ENCODE data around the gene FLOT1.

The FLOT1 gene

GRCh38 chr6:30683980-30684338 lies 58.5 kb downstream of the FLOT1 start:
- H3K36me3 ChIP-seq (ENCODE audit: control insufficient read depth, low read length), result peaks cover 88% of the 10 kb centered on the region
- H3K4me1 ChIP-seq (ENCODE audit: control insufficient read depth, low read length), result peaks cover 44% of the 10 kb centered on the region
- H3K4me3 ChIP-seq (ENCODE audit: low read length), result peak overlapping the region; percentile 88
- peaks cover 7% of the 10 kb centered on the region; the same call in 1 of the 2 replicates for H4K20me1 ChIP-seq (ENCODE audit: control insufficient read depth, insufficient read depth, low read depth, low read length)
- no peaks in the 10 kb centered on the region for H3K9me3 ChIP-seq (ENCODE audit: control insufficient read depth, insufficient read depth, low read length)
- TF ChIP-seq EZH2phosphoT487 (IDR thresholded peaks at IDR 0.05; ENCODE audit: borderline replicate concordance, low read length) (no peak), CTCF (IDR thresholded peaks at IDR 0.05; ENCODE audit: low read depth, low read length, poor library complexity, severe bottlenecking) (no peak)
- H3K27me3 ChIP-seq (ENCODE audit: control insufficient read depth, low read length), result no peaks in the 10 kb centered on the region
- peaks cover 95% of the 10 kb centered on the region for H3K79me2 ChIP-seq (ENCODE audit: control insufficient read depth, low read length)
- H3K9me2 ChIP-seq (replicated peaks; ENCODE audit: control insufficient read depth, low read length), result no peaks in the 10 kb centered on the region
- peak overlapping the region; percentile 82 for H3K4me2 ChIP-seq (ENCODE audit: low read length)
- peaks cover 47% of the 10 kb centered on the region for H3F3A ChIP-seq (ENCODE audit: control insufficient read depth, insufficient read depth)
- H3K27ac ChIP-seq (ENCODE audit: low read depth, low read length), result peak overlapping the region; percentile 90

- Histone ChIP-seq H3K4me1 (ENCODE audit: control insufficient read depth, low read length) (peaks cover 43% of the 10 kb centered on the region), H3K27me3 (ENCODE audit: control insufficient read depth, low read length) (no peaks in the 10 kb centered on the region), H3F3A (ENCODE audit: control insufficient read depth, insufficient read depth) (peaks cover 48% of the 10 kb centered on the region), H3K9me2 (replicated peaks; ENCODE audit: control insufficient read depth, low read length) (no peaks in the 10 kb centered on the region), H3K4me2 (ENCODE audit: low read length) (peak overlapping the region; percentile 82), H3K27ac (ENCODE audit: low read depth, low read length) (peak overlapping the region; percentile 90), H3K79me2 (ENCODE audit: control insufficient read depth, low read length) (peaks cover 95% of the 10 kb centered on the region), H3K9me3 (ENCODE audit: control insufficient read depth, insufficient read depth, low read length) (no peaks in the 10 kb centered on the region), H3K36me3 (ENCODE audit: control insufficient read depth, low read length) (peaks cover 89% of the 10 kb centered on the region), H4K20me1 (ENCODE audit: control insufficient read depth, insufficient read depth, low read depth, low read length) (peaks cover 11% of the 10 kb centered on the region), H3K4me3 (ENCODE audit: low read length) (peak overlapping the region; percentile 88)
- TF ChIP-seq EZH2phosphoT487 (IDR thresholded peaks at IDR 0.05; ENCODE audit: borderline replicate concordance, low read length), result no peak
- no peak for TF ChIP-seq CTCF (IDR thresholded peaks at IDR 0.05; ENCODE audit: low read depth, low read length, poor library complexity, severe bottlenecking)
Observed at GRCh38 chr6:30683183-30683979, 59.1 kb downstream of the FLOT1 start.

- H3K9me3 ChIP-seq (ENCODE audit: control insufficient read depth, insufficient read depth, low read length), result no peaks in the 10 kb centered on the region
- peaks cover 11% of the 10 kb centered on the region for H4K20me1 ChIP-seq (ENCODE audit: control insufficient read depth, insufficient read depth, low read depth, low read length)
- H3K79me2 ChIP-seq (ENCODE audit: control insufficient read depth, low read length), result peaks cover 89% of the 10 kb centered on the region
- peak overlapping the region; percentile 82 for H3K4me2 ChIP-seq (ENCODE audit: low read length)
- peaks cover 89% of the 10 kb centered on the region for H3K36me3 ChIP-seq (ENCODE audit: control insufficient read depth, low read length)
- no peaks in the 10 kb centered on the region for H3K27me3 ChIP-seq (ENCODE audit: control insufficient read depth, low read length)
- H3K27ac ChIP-seq (ENCODE audit: low read depth, low read length), result peak overlapping the region; percentile 90
- H3K9me2 ChIP-seq (replicated peaks; ENCODE audit: control insufficient read depth, low read length), result no peaks in the 10 kb centered on the region
- H3K4me3 ChIP-seq (ENCODE audit: low read length), result peak overlapping the region; percentile 88
- TF ChIP-seq CTCF (IDR thresholded peaks at IDR 0.05; ENCODE audit: low read depth, low read length, poor library complexity, severe bottlenecking) (no peak), EZH2phosphoT487 (IDR thresholded peaks at IDR 0.05; ENCODE audit: borderline replicate concordance, low read length) (no peak)
- H3K4me1 ChIP-seq (ENCODE audit: control insufficient read depth, low read length), result peaks cover 33% of the 10 kb centered on the region
- H3F3A ChIP-seq (ENCODE audit: control insufficient read depth, insufficient read depth), result peaks cover 46% of the 10 kb centered on the region
Observed at GRCh38 chr6:30682143-30683117, 60.1 kb downstream of the FLOT1 start.
